Ovary (tissue), 9 donors: ENCODE measurements around the gene DCAF8L2. TPM values are rescaled to one million over a fixed set of nuclear protein-coding genes. Genes with fewer than 3 reads are reported as not detected.
A peak's percentile ranks its signal among the peaks of the same experiment; 100 is the strongest.

Experiments
- DNase-seq, 5 donors: peaks; one replicate each; pipeline ENCODE4 v3.0.0-alpha.2; 2019 to 2020
- H3K27ac ChIP-seq, 2 donors: fragments of 200-600 bp; one replicate each; pipeline versions ENCODE4 v1.5.1 to v1.8.0; 2019 to 2022
- H3K27me3 ChIP-seq: fragments of 200-600 bp; one replicate; pipeline ENCODE4 v1.8.0; 2022
- H3K36me3 ChIP-seq: fragments of 200-600 bp; sonication (generic); one replicate; pipeline ENCODE4 v1.5.1; 2019
- H3K4me1 ChIP-seq: one replicate; pipeline ENCODE4 v1.8.1; 2013; ENCODE audit warnings: mild to moderate bottlenecking, moderate library complexity; ENCODE audit not compliant: insufficient read depth
- H3K4me3 ChIP-seq: fragments of 200-600 bp; sonication (generic); one replicate; pipeline ENCODE4 v1.5.1; 2017
- H3K9me3 ChIP-seq, 2 donors: fragments of 200-600 bp in 1 of 2; sonication (generic) in 1 of 2; one replicate each; pipeline versions ENCODE4 v1.5.1 to v1.8.1; 2013 to 2019; ENCODE audit warnings: mild to moderate bottlenecking in 1 of 2, moderate library complexity in 1 of 2
- CTCF ChIP-seq, 3 donors: fragments of 450-650 bp in 2 of 3; fragments of 200-600 bp in 1 of 3; IDR thresholded peaks; one replicate each; pipeline versions ENCODE4 v1.5.1 to v1.8.0; 2016 to 2022; ENCODE audit warnings: antibody characterized with exemption in 3 of 3, mild to moderate bottlenecking in 1 of 3
- EP300 ChIP-seq: sonication (generic); formaldehyde crosslinking; IDR thresholded peaks from one replicate; pipeline ENCODE4 v1.6.1; 2017; ENCODE audit warnings: antibody characterized with exemption
- POLR2A ChIP-seq: fragments of 450-650 bp; IDR thresholded peaks from one replicate; pipeline ENCODE4 v1.6.1; 2017; ENCODE audit warnings: antibody characterized with exemption, mild to moderate bottlenecking, moderate library complexity
- WGBS, 3 donors: extraction: QIAGEN DNeasy Blood & Tissue Kit in 1 of 3; methylation state at CpG; one replicate each; pipeline versions ENCODE4 v1.1.5 to v1.1.7; 2013 to 2017; 5-methylcytosine and 5-hydroxymethylcytosine counted together
- intact Hi-C, 4 donors: fragments of 100-400 bp; cut with DNase I; formaldehyde crosslinking; loops; one replicate each; pipeline versions ENCODE4 v1.11.0 to v1.15.1; 2022 to 2023
- polyA plus RNA-seq, 2 donors: library from polyadenylated mRNA; stranded (reverse); fragments of 200-250 nt in 1 of 2; fragments of 350-450 nt in 1 of 2; fragmentation: Illumina TruSeq in 1 of 2; extraction: RNeasy Lipid Tissue Mini Kit (QIAGEN cat#74804) in 1 of 2; gene quantifications; one replicate each; pipeline ENCODE4 v1.2.3, GENCODE V29; 2013 to 2014
- total RNA-seq, 7 donors: library from RNA; depleted of rRNA in 2 of 7; stranded (reverse); fragments of >200 nt in 2 of 7; fragmentation: NEBNext Ultra II Directional in 3 of 7; extraction: Animal tissue kit (Norgen Biotek cat#: 25700) in 3 of 7; gene quantifications; one replicate each; pipeline versions ENCODE4 v1.1.0 to v1.2.4, GENCODE V29; 2016 to 2023
- donor health status: DM: no; HTN: no; CAD: no; lungs with moderate emphysema.
- donor health status: DM: no; HTN: no; CAD: no.
- donor health status: Bipolar disorder and iron deficiency.
- donor health status: DM: yes; HTN: yes; CAD: no.
- donor health status: DM: no; HTN: no; CAD: no.
- donor health status: DM: yes; HTN: yes; CAD: no.

Gene DCAF8L2
- total and polyA plus RNA-seq, 9 donors: 0.27 to 10.1 (median 1.1) TPM; not detected in 2

- no peaks in the 10 kb centered on the region for H3K9me3 ChIP-seq
- 5 to 14% (median 8%) methylated on average over 5 of the region's 5 CpGs for whole genome bisulfite sequencing, 3 donors
- DNase-seq: peak in 2 of 5 donors; percentile 25 to 46
- no peaks in the 10 kb centered on the region for H3K36me3 ChIP-seq
- no peak for TF ChIP-seq EP300
- no peak for TF ChIP-seq POLR2A
- TF ChIP-seq CTCF (IDR thresholded peaks at IDR 0.05): no peak
- H3K27me3 ChIP-seq: no peaks in the 10 kb centered on the region
- no peak overlapping the region for H3K4me3 ChIP-seq
- no peaks in the 10 kb centered on the region for H3K4me1 ChIP-seq
- H3K27ac ChIP-seq: no peak overlapping the region
- intact Hi-C loops: no loop called here
Measured at GRCh38 chrX:27565992-27566391, 24.2 kb upstream of the DCAF8L2 start.

- H3K36me3 ChIP-seq: no peaks in the 10 kb centered on the region
- H3K4me1 ChIP-seq: no peaks in the 10 kb centered on the region
- no peak overlapping the region for H3K4me3 ChIP-seq
- H3K27me3 ChIP-seq: no peaks in the 10 kb centered on the region
- H3K27ac ChIP-seq: no peak overlapping the region
- no peak for DNase-seq
- 73 to 81% (median 80%) methylated on average over 2 of the region's 2 CpGs for WGBS, 3 donors
- H3K9me3 ChIP-seq: no peaks in the 10 kb centered on the region
- intact Hi-C loops: no loop called here
- TF ChIP-seq EP300 (no peak), CTCF (IDR thresholded peaks at IDR 0.05) (no peak), POLR2A (no peak)
Measured at GRCh38 chrX:27571164-27571563, 19.0 kb upstream of the DCAF8L2 start.

GRCh38 chrX:27575565-27575964 lies 14.6 kb upstream of the DCAF8L2 start:
- no peaks in the 10 kb centered on the region for H3K36me3 ChIP-seq
- intact Hi-C loops: no loop called here
- H3K4me3 ChIP-seq: no peak overlapping the region
- no peaks in the 10 kb centered on the region for H3K9me3 ChIP-seq
- H3K4me1 ChIP-seq: no peaks in the 10 kb centered on the region
- no peak for DNase-seq
- TF ChIP-seq CTCF (IDR thresholded peaks at IDR 0.05) (no peak), EP300 (no peak), POLR2A (no peak)
- no peaks in the 10 kb centered on the region for H3K27me3 ChIP-seq
- H3K27ac ChIP-seq: no peak overlapping the region

GRCh38 chrX:27583976-27584375 lies 6.2 kb upstream of the DCAF8L2 start:
- no peak for DNase-seq
- Histone ChIP-seq H3K9me3 (no peaks in the 10 kb centered on the region), H3K27me3 (no peaks in the 10 kb centered on the region), H3K36me3 (no peaks in the 10 kb centered on the region), H3K27ac (no peak overlapping the region), H3K4me3 (no peak overlapping the region), H3K4me1 (no peaks in the 10 kb centered on the region)
- 73 to 85% (median 74%) methylated on average over 1 of the region's 1 CpG for WGBS, 3 donors
- intact Hi-C loops: no loop called here
- TF ChIP-seq CTCF (IDR thresholded peaks at IDR 0.05) (no peak), POLR2A (no peak), EP300 (no peak)

- 74 to 89% (median 76%) methylated on average over 15 of the region's 15 CpGs for WGBS, 3 donors
- intact Hi-C loops: no loop called here
- no peaks in the 10 kb centered on the region for H3K4me1 ChIP-seq
- H3K9me3 ChIP-seq: no peaks in the 10 kb centered on the region
- DNase-seq: no peak
- H3K36me3 ChIP-seq: no peaks in the 10 kb centered on the region
- TF ChIP-seq CTCF (IDR thresholded peaks at IDR 0.05) (no peak), EP300 (no peak), POLR2A (no peak)
- H3K27me3 ChIP-seq: no peaks in the 10 kb centered on the region
- H3K27ac ChIP-seq: no peak overlapping the region
- H3K4me3 ChIP-seq: no peak overlapping the region
Measured at GRCh38 chrX:27591938-27592337, 1.8 kb downstream of the DCAF8L2 start.
